AG04450 (cell line): ENCODE results near the gene KCNAB2. TPM values are rescaled to one million over a fixed set of nuclear protein-coding genes. Genes with fewer than 3 reads are reported as not detected.
"Not testable (repeated sequence)": the region's sequence is repeated elsewhere in the genome, so short reads cannot be mapped to it uniquely, and the experiment has no call there.

Experiments used
- CTCF ChIA-PET: fragments of 300-600, 350-600 bp; formaldehyde crosslinking; extraction: SDS; loops from one replicate; lab custom pipeline; 2022; ENCODE audit warnings: antibody characterized with exemption, inconsistent platforms; lab: Charles Lee
- POLR2A ChIA-PET: fragments of 350-600 bp; formaldehyde crosslinking; extraction: SDS; loops from one replicate; lab custom pipeline; 2021; ENCODE audit warnings: antibody characterized with exemption, inconsistent platforms; lab: Yijun Ruan, JAX
- DNase-seq: peaks from one replicate; pipeline ENCODE4 v3.0.0-alpha.2; 2011; ENCODE audit warnings: low read depth, low spot score
- H3K27ac ChIP-seq: one replicate; pipeline ENCODE4 v1.5.1; 2012; ENCODE audit warnings: low read depth, low read length, control low read depth
- H3K27me3 ChIP-seq: one replicate; pipeline ENCODE4 v1.6.0; 2012; ENCODE audit warnings: low read length; ENCODE audit not compliant: control insufficient read depth, insufficient read depth
- H3K4me3 ChIP-seq: 2 replicates; pipeline ENCODE4 v1.5.1; 2011; ENCODE audit warnings: mild to moderate bottlenecking, low read depth, low read length, control low read depth
- H3K9me3 ChIP-seq: 2 replicates; pipeline ENCODE4 v1.5.1; 2012; ENCODE audit warnings: low read length; ENCODE audit not compliant: control insufficient read depth, insufficient read depth
- polyA plus RNA-seq: library from polyadenylated mRNA; depleted of rRNA; stranded (reverse); fragments of >200 nt; gene quantifications from 2 replicates; pipeline ENCODE4 v1.2.3, GENCODE V29; 2011
- TF ChIP-seq, protein P1 (sequence below): IDR thresholded peaks from 2 replicates; pipeline ENCODE4 v1.5.1; 2011; ENCODE audit warnings: low read depth, low read length, control low read depth, inconsistent platforms

Gene KCNAB2
- polyA plus RNA-seq, 1 experiment: 3.1 TPM

GRCh38 chr1:6062670-6063069 is 17.0 kb downstream of the KCNAB2 start:
- Histone ChIP-seq H3K27ac (no peak overlapping the region), H3K4me3 (no peak overlapping the region), H3K9me3 (no peaks in the 10 kb centered on the region), H3K27me3 (peaks cover 3% of the 10 kb centered on the region)
- no peak for DNase-seq
- TF ChIP-seq, protein P1, sequence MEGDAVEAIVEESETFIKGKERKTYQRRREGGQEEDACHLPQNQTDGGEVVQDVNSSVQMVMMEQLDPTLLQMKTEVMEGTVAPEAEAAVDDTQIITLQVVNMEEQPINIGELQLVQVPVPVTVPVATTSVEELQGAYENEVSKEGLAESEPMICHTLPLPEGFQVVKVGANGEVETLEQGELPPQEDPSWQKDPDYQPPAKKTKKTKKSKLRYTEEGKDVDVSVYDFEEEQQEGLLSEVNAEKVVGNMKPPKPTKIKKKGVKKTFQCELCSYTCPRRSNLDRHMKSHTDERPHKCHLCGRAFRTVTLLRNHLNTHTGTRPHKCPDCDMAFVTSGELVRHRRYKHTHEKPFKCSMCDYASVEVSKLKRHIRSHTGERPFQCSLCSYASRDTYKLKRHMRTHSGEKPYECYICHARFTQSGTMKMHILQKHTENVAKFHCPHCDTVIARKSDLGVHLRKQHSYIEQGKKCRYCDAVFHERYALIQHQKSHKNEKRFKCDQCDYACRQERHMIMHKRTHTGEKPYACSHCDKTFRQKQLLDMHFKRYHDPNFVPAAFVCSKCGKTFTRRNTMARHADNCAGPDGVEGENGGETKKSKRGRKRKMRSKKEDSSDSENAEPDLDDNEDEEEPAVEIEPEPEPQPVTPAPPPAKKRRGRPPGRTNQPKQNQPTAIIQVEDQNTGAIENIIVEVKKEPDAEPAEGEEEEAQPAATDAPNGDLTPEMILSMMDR: no peak
- CTCF ChIA-PET: interaction anchor here (1.0 kb wide), 1 partner anchor 182 kb away, joined by 3 read pairs; no protein-coding TSS in a partner anchor
- POLR2A ChIA-PET: no interaction called here

GRCh38 chr1:6063532-6064053 is 17.9 kb downstream of the KCNAB2 start:
- CTCF ChIA-PET, H3K27ac ChIP-seq, H3K27me3 ChIP-seq, POLR2A ChIA-PET, H3K9me3 ChIP-seq, H3K4me3 ChIP-seq, DNase-seq: not testable (repeated sequence)

GRCh38 chr1:6065093-6065858 is 19.6 kb downstream of the KCNAB2 start:
- no peaks in the 10 kb centered on the region for H3K9me3 ChIP-seq
- POLR2A ChIA-PET: no interaction called here
- DNase-seq: no peak
- CTCF ChIA-PET: no interaction called here
- TF ChIP-seq, protein P1: no peak
- H3K4me3 ChIP-seq: no peak overlapping the region
- peaks cover 3% of the 10 kb centered on the region for H3K27me3 ChIP-seq
- H3K27ac ChIP-seq: no peak overlapping the region

GRCh38 chr1:6066680-6067079 is 21.0 kb downstream of the KCNAB2 start:
- Histone ChIP-seq H3K27ac (no peak overlapping the region), H3K27me3 (peaks cover 3% of the 10 kb centered on the region), H3K4me3 (no peak overlapping the region), H3K9me3 (no peaks in the 10 kb centered on the region)
- TF ChIP-seq, protein P1: no peak
- DNase-seq: no peak
- ChIA-PET POLR2A (no interaction called here), CTCF (interaction anchor here (1.3 kb wide), 1 partner anchor 15 kb away, joined by 3 read pairs; no protein-coding TSS in a partner anchor)

DNA sequence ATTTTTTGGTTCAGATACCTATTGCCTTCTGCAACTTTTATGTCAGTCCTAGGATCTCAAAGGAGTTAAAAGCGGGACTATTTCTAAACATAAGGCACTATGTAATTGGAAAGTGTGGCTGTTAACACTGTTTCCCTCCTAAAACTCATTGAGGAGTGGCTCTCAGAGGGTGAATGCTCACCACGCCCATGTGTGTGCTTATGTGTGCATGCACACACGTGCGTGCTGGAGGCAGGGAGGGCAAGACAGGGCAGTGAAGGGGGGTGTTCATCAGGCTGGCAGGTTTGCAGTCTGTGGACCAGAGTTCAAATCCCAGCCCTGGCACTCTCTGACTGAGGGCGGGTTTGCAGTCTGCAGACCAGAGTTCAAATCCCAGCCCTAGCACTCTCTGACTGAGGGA is 22.4 kb downstream of the KCNAB2 start:
- no peaks in the 10 kb centered on the region for H3K9me3 ChIP-seq
- no peak overlapping the region for H3K27ac ChIP-seq
- CTCF ChIA-PET: interaction anchor here (0.6 kb wide), 1 partner anchor 97 kb away, joined by 3 read pairs; no protein-coding TSS in a partner anchor
- H3K4me3 ChIP-seq: no peak overlapping the region
- TF ChIP-seq, protein P1: no peak
- no peak for DNase-seq
- POLR2A ChIA-PET: no interaction called here
- H3K27me3 ChIP-seq: peaks cover 3% of the 10 kb centered on the region
